T-helper 2 cell (primary cell): Measurements from ENCODE around the gene TMEM120B.

ENCODE experiments used
- DNase-seq, 5 experiments: peaks; one replicate each; pipeline versions ENCODE4 v3.0.0 to v3.0.0-alpha.2; 2012 to 2022

TMEM120B gene

DNA sequence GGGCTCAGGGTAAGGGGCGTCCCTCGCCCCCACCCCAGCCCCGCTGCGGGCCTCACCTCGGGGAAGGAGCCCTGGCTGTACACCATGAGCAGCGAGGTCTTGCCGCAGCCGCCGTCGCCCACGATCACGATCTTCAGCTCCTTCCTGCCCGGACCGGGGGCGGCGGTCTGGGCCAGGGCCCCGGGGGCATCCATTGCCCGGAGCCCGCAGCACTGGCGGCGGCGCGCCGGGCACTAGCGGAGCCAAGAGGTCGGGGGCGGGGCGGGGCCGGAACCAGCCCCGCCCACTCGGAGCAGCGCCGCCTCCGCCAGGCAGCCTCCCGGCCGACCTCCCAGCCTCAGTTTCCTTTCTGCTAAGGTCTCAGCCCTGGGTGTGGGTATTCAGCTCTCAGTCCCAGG, 80.9 kb downstream of the TMEM120B start, which contains the start of gene RHOF:
Gene RHOF (minus strand): TSS at position 249 of the 398 bp plus-strand sequence. CDS start 55 bp downstream, at position 194.
- peak in 1 of 5 experiments; percentile 53 for DNase-seq

DNA sequence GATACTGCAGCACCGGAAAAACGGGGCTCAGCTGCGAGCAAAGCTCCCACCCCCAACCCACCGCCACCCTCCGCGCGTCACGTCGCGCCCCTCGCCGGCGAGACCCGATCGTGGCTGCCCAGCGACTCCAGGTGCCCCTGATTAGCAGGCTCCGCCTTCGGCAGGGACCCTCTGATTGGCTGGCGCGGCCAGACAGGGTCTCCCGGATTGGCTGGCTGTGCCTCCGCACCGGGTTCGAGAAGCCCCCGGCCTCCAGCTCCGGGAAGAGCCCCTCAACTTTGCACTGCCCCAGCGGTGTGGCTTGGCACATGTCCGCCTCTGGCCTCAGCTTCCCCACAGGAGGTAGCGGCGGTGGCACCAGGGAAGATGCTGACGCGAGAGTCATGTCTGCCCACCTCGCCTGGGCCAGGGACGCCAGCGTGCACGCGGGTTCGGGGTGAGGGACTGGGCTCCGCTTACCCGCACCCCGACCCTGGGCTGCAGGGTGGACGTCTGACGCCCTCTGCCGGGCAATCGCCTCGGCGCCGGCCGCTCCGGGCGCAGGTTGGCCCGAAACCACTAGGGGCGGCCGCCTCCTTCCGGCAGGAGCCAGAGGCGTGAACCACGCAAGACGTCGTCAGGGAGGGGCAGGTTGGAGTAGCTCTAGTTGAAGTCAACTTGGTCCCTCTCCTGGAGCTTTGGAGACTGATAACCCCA, 81.4 kb downstream of the TMEM120B start:
- peak; percentile 86 to 97 (median 93) for DNase-seq

DNA sequence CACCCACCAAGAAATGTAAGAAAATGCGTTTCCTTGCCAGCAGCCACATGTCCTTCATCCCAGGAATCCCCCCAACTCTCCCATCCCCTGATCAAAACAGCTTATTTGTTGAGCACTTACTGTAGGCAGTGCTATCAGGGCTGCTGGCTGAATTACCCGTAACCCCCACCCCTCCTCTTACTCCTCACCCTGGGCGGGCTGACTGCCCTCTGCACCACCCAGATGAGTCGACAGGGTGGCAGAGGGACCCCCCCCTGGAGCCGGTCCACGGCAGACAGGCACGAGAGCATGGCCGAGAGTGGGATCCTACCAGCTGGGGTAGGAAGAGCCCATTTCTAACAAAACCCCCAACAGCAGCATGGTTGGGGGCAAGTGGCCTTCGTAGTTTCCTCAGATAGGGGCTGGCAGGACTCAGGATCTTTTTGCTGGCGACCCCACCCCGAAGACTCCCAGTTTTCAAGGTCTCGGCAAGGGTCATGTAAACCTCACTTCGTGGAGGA, 82.0 kb downstream of the TMEM120B start:
- DNase-seq, result peak in 1 of 5 experiments; percentile 42

DNA sequence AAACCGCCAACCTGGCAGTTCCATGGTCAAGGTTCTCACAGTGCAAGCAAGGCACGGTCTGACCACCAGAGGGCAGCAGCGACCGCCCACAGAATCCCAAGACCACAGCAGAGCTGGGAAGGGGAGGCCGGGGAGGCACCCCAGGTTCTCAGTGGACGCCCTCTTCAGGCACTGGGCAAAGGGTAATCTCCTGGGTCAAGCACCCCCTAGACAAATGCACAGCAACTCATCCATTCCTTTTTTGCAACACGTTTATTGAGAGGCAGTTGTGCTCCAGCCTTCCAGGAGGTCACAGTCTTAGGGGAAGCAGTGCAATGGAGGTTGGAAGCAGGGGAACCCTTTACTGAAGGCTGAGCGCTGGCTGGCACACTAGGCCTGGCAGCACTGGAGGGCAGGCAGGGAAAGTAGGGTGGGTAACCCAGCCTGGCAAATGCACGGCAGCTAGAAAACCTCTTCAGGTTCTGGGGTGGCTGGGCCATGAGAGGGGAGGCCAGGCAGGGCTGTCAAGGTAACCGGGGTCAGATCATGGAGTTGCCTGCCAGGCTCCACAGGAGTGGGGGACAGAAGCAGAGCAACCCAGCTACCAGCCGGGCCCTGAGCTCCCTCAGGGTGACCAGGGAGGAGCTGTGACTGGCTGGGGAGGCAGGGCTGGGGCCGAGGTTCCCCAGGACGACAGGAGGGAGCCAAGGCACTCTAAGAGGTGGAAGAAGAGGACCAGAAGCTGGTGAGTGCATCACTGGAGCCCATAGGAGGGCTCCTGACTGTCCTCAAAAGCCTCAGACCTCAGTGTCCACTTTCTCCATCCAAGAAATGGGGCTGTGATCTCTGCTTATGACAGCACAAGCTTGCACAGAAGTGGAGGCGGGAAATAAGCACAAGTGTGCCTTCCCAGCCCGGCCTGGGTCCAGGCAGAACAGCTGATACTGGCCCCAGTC, 82.7 kb downstream of the TMEM120B start:
- DNase-seq, result peak; percentile 70 to 79 (median 76)

DNA sequence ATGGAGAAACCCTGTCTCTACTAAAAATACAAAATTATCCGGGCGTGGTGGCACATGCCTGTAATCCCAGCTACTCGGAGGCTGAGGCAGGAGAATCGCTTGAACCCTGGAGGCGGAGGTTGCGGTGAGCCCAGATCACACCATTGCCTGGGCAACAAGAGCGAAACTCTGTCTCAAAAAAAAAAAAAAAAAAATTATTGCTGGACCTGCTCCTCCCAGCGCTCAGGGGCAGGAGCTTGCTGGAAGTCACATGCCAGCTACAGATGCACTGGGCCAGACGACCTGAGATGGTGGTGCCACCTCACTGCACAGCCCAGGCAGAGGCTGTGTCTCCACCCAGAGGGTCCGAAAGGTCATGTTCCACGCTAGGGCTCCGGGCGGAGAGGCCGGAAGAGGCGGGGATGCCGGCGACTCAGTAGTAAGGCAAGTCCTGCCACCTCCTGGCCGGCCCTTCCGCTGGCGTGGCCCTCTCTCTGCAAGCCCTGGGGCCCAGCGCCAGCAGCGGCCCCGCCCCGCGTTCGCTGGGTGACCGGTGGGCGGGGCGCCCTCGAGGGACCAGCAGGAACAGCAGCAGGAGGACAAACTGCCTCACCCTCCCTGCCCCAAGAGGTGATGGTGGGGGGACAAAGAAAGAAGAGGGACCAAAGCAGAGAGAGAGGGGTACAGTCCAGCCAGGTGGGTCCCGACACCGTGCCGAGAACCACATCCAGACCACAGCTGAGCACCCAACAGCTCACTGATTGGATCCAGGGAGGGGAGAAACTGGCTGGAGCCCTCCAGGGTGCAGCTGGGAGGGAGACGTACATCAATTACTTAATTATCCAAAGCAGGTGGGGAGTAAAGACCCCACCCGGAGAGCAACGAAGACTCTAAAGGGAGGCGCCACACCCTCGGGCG, 84.6 kb downstream of the TMEM120B start:
- DNase-seq, result no peak

DNA sequence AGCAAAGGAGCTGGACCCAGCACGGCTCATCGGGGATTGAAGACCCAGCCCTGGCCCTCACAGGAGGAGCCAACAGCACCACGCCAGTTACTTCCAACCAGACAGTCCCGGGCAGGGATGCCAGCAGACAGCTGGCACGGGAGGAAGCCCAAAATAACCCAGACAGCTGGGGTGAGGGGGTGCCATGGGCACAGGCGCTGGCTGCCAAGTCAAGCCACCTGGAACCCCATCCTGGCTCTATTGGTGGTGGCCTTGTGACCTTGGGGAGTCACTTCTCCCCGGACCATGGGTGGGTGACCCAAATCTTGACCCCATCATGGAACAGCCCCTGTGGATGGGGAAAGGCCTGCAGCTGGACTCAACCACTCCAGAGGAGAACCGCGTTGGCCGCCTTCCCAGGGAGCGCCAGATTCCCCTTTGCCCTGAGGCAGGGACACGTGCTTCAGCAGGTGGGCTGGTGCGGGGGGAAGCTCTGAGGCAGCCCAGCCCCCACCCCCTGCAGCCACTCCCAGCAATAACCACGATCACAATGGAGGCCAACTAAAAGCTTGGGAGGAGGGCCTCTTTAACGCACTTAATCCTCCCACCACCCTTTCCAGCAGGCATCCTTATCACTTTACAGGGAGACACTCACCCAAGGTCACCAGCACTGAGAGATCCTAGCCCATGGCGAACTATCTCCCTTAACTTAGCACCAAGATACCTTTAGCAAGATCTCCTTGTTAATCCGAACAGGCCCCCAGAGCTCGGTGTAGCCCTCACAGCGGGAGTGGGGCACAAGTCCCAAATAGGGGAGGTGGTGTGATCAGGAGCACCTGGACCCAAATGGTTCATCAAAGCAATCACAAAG, 85.6 kb downstream of the TMEM120B start:
- no peak for DNase-seq

DNA sequence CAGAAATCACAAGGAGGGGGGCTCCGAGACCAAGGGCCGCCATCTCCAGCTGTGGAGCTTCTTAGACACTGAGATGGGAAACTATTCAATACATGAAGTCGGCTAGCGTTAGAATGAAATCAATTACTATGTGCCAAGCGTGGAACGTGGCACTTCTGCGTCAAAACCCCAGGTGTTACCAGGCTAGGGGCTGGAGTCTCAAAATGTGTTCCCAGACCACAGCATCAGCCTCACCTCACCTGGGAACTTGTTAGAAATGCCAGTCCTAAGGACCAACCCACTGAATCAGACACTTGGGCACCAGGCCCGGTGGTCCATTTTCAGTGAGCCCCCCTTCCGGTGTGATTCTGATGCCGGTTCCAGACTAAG, 86.2 kb downstream of the TMEM120B start:
- DNase-seq, result no peak

DNA sequence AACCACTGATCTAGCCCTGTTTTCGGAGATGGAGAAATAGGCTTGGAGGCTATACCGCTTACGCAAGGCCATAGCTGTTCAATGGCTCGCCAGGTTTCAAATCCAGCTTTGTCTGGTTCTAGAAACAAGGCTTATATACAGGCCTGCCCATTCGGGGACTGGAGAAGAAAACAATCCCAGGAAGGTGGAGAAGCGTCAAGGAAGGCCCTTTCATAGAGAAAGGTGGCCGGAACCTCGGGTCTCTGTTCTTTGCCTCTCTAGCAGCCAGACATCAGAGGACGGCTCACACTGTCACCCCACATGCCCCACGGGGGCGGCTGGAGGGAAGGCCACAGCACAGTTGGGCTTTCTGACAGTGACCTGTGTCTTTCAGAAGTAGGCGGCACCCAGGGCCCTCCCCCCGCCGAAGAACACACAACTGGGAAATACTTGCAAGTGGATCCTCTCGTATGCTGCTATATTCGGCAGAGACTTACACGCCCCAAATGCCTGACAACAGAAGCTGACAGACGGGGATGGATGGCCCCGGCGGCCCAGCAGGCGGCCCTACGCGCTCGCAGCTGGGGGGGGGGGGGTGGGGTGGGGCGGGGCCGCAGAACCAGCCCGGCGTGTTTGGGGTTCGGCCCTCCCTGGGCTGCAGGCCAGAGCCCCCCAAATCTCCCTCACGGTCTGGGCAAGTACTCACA, 86.7 kb downstream of the TMEM120B start:
- peak in 3 of 5 experiments; percentile 45 to 88 (median 64) for DNase-seq

DNA sequence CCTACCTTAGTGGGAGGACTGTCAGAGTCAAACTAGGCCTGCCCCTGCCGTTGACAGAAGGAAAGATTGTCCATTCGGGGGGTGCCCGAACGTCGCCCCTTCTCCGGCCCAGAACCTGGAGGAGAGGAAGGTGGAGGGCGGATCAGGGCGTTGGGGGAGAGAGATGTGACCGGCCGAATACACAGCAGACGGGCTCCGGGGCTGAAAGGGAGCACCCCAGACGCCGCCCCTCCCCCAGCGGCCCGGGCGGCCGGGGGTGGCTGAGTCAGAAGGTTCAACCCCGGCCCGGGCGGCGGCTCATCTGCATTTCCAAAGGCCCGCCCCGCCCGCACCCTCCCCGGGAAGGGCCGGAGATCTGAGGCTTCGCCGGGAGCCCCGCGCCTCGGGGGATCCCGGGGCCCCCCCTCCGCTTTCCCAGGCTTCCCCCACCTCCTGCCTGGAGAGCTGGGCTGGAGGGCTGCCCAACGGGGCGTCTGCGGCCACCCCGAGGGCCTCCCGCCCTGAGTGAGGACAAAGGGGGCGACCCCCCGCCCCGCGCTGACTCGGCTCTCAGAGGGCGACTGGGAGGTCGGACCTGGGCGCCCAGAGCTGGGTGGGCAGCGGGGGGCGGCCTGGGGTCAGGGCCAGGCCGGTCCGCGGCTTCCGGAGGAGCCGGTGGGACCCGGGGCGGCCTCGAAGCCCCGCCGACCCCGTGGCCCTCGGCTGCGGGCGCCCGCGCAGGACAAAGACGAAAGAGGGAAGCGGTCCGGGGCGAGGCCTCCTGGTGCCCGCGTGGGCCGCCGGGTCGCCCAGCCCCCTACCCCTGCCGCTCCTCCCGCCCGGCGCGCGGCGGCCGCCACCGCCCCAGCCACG, 87.5 kb downstream of the TMEM120B start:
- DNase-seq, result peak; percentile 46 to 88 (median 62)

DNA sequence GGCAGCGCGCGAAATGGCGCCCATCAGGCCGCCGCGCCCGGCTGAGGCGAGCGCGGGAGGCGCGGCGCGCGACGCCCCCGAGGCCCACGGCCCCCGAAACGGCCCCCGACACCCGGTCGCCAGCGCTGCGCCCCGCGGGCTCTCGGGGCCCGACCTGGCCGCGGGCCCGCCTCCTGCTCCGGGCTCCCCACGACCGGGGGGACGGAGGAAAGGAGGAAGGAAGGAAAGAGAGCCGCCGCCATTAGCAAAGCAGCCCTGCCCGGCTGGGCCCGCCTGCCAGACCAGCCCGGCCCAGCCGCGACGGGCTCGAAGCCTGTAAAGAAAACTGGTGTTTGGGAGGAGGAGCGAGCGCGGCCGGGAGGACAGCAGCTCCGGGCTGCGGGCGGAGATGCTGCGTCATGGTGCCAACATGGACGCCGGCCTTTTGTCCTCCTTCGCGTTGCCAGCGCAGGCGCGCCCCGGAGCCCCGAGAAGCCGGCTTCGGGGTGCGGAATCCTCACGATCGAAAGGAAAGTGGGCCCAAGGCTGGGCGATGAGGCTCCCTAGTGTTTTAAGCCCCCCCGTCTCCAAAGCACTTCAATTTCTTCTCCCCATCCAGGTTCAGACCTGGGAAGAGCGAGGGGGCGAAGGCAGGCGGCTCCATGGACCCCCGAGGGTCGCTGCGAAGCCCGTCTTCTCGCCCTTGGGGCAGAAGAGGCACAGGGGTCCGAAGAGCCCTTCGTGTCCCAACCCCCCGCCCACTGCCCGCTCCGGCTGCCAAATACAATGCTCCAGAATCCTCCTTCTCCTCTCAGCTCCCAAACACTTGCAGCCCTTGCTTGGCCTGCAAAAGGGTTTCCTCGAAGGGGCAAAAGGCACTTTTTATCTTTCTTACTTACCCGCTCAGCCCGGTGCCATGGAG, 88.4 kb downstream of the TMEM120B start:
- DNase-seq, result peak; percentile 40 to 87 (median 62)

DNA sequence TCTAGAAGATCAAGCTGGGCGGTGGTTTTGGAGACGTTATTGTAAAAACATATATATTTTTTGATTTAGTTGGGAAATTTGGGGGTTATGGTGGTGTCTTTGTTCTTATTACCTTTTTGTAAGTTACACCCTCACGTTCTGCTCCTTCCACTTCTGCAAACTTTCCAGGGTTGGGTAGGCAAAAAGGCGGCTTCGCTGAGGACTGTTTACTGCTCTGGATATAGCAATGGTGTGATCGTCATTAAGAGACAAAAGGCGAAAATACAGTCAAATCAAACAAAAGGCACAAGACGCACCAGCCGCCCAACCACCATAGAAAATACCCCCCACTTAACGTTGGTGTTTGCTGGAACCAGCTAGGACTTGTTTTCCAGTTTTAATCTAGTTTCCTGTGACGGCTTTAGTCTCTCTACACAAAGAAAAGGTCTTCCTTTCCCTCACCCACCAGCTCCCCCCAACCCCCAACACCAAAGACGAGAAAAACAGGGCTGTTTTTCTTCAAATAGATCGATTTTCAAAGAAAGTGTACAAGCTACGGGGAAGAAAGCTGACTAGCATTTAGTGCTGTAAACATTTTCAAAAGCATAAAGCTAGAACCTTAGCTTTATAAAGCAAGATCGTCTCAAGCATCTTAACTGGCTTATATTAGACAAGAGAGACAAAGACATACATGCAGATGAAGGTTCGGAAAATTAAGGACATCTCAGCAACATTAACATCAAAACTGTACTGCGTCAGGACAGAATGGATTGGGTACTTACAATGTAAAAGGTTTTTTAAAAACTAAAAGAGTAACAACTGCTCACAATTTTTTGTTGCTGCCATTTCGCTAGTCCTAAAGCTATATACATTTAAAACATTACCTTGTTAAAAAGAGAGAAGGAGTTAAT, 89.3 kb downstream of the TMEM120B start:
- DNase-seq, result peak in 2 of 5 experiments; percentile 30 to 87

DNA sequence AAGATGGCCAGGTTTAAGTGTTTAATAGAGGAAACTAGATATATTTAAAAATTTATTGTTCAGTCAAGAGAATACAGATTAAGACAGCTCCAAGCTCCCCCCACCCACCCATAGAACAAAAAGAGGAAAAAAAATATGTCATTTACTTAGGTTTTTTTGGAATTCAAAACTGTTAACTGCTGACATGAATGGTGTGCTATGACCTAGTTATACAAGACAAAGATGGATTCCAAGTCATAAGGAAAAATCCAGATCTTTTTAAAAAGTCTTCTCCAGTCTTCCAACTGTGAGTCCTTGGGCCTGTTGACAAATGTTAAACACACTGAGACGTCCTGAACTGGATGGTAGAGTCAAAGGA, 89.9 kb downstream of the TMEM120B start:
- no peak for DNase-seq

DNA sequence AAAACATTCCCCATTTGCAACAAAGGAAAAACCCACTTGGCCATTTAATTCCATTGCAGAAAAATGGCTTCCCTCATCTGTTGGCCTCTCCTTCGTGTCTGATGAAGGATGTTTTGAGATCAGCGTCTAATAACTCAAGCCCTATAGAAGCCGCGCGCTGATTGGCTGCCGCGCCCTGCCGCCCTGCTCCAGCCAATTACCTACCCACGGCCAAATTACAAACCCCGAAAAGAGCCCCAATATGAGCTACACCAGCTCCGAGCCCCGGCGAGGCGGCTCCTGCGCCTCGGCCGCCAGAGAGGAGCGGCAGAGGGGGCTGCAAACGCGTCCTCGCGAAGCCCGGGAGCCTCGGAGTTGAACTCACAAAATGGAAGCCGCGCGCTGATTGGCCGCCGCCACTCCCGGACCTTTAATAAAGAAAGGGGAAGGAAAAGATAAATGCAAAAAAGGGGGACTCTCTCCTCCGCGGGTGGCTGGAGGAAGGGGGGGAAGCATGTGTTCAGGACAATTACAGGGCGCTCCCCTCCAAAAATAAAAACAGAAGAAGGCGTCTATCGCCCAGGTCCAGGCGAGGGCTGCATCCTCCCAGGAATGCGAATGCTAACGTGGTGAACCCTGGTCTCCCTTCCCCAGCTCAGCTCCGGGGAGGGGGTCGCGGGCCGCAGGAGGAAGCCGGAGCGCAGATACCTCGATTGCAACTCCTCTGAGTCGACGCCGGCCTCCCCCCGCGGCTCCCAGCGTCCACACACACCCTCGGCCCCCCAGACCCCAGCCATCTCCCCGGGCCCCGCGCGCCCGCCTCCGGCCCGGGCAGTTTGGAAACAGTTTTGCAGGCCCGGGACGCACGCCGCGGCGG, 90.5 kb downstream of the TMEM120B start:
- DNase-seq, result peak; percentile 73 to 97 (median 82)

DNA sequence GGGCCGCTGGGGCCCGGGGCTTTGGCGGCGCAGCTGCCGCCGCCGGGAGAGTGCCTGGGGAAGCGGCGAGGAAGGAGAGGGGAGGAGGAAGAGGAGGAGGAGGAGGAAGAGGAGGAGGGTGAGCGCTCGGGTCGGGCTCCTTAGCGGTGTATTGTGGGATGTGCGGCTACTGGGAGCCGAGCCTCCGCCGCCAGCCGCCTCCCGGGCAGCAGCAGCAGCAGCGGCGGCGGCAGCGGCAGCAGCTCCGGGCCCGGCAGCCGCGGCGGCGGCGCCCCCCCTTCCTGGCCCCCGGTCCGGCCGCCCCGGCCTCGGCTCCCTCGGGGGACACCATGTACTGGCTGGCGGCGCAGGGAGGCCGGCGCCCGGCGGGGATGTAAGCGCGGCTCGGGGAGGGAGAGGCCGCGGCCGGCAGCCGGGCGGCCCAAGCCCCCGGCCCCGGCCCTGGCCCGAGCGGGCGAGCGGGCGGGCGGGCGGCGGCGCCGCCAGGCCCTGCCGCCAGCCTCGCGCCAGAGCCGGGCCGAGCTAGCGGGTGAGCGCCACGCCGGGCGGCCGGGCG, 91.4 kb downstream of the TMEM120B start, which contains the start of gene SETD1B:
Gene SETD1B (plus strand): TSS at position 149 of the 556 bp plus-strand sequence. CDS start 729 bp downstream, outside the sequence.
- peak in 2 of 5 experiments; percentile 34 to 79 for DNase-seq

DNA sequence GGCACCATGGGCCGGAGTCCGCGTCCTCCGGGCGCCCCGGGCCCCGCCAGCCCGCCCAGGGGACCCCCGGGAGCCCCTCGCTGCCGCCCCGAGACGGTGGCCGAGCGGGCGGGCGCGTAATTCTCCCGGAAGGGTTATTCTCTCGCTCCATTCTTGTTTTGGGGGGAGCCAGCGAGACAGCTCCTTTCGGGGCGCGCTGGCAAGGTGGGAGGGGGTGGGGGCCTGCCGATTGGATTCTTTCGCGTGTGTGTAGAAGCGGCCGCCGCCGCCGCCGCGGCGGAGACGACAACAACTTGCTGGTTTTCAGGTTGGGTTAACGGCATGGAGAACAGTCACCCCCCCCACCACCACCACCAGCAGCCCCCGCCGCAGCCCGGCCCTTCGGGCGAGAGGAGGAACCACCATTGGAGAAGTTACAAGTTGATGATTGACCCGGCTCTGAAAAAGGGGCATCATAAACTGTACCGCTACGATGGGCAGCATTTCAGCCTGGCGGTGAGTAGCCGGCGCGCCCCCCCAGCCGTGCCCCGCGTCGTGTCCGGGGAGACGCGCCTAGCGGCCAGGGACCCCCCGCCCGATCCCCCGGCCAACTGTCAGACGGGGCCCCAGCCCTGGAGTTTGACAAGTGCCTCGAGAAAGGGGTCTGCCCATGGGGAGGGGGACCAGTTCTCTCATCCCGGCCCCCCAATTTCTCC, 92.0 kb downstream of the TMEM120B start:
- DNase-seq, result peak in 3 of 5 experiments; percentile 61 to 80 (median 61)
